ENCODE data around the gene NUDCD2.

NUDCD2 gene

DNA sequence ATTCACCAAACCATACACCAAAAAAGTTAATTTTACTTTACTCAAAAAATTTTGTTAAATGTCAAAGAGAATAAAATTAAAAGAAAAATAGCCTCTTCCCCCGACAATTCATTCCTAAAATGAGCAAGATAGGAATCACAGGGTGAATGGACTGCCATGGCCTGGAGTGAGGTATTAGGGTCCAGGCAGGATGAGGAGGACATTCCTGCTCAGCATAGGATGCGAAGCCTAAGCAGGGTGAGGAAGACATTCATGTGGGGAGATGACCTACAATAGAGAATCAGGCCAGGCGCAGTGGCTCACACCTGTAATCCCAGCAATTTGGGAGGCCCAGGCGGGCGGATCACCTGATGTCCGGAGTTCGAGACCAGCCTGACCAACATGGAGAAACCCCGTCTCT is 8.4 kb downstream of the NUDCD2 start:
- H3K4me3 ChIP-seq (ENCODE audit: low read depth, low read length): no peak overlapping the region
- TF ChIP-seq, protein P1, sequence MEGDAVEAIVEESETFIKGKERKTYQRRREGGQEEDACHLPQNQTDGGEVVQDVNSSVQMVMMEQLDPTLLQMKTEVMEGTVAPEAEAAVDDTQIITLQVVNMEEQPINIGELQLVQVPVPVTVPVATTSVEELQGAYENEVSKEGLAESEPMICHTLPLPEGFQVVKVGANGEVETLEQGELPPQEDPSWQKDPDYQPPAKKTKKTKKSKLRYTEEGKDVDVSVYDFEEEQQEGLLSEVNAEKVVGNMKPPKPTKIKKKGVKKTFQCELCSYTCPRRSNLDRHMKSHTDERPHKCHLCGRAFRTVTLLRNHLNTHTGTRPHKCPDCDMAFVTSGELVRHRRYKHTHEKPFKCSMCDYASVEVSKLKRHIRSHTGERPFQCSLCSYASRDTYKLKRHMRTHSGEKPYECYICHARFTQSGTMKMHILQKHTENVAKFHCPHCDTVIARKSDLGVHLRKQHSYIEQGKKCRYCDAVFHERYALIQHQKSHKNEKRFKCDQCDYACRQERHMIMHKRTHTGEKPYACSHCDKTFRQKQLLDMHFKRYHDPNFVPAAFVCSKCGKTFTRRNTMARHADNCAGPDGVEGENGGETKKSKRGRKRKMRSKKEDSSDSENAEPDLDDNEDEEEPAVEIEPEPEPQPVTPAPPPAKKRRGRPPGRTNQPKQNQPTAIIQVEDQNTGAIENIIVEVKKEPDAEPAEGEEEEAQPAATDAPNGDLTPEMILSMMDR (IDR thresholded peaks at IDR 0.05; ENCODE audit: low read depth, low read length): no peak

DNA sequence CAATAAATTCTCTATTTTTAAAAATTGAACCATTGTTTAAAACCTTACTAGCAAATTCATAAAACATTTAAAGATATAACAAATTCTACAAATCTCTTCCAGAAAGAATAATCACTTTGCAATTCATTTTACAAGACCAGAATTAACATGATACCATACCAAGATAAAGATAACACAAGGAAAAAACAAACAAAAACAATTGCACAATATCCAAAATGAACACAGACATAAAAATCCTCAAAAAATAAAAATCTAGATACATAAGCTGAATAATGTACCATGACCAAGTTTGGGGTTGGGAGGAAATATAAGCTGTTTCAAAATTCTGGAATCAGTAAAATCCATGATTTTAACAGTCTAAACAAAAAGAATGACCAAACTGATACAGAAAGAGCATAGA is 11.4 kb downstream of the NUDCD2 start:
- H3K4me3 ChIP-seq (ENCODE audit: low read depth, low read length): no peak overlapping the region
- TF ChIP-seq, protein P1 (IDR thresholded peaks at IDR 0.05; ENCODE audit: low read depth, low read length): no peak

DNA sequence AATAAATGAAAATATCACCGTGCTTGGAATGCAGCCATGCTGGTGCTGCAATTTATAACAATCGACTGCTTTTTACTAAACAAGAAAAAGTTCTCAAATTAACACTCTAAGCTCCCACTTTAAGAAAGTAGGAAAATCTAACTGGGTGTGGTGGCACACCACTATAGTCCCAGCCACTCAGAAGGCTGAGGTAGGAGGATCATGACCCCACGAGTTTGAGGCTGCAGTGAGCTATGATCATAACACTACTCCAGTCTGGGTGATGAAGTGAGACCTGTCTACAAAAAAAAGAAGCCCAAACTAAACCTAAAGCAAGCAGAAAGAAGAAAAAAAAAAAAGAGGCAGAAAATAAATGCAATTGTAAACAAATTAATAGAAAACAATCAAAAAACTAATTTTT is 12.0 kb downstream of the NUDCD2 start:
- TF ChIP-seq, protein P1 (IDR thresholded peaks at IDR 0.05; ENCODE audit: low read depth, low read length): no peak

DNA sequence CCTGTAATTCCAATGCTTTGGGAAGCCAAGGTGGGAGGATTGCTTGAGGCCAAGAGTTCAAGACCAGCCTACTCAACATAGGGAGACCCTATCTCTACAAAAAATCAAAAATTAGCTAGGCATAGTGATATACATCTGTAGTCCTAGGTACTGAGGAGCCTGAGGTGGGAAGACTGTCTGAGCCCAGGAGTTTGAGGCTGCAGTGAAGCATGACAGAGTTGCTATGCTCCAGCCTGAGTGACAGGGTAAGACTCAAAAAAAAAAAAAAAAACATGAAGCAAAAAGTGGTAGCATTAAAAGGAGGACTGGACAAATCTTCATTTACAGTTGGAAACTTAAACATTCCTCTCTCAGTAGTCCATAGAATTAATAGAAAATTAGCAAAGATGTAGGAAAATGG is 12.7 kb downstream of the NUDCD2 start:
- TF ChIP-seq, protein P1 (IDR thresholded peaks at IDR 0.05; ENCODE audit: low read depth, low read length): no peak
- H3K4me3 ChIP-seq (ENCODE audit: low read depth, low read length): no peak overlapping the region

More for the DNA sequence above, 12.0 kb downstream of the NUDCD2 start:
- H3K4me3 ChIP-seq (ENCODE audit: low read depth, low read length): no peak overlapping the region

DNA sequence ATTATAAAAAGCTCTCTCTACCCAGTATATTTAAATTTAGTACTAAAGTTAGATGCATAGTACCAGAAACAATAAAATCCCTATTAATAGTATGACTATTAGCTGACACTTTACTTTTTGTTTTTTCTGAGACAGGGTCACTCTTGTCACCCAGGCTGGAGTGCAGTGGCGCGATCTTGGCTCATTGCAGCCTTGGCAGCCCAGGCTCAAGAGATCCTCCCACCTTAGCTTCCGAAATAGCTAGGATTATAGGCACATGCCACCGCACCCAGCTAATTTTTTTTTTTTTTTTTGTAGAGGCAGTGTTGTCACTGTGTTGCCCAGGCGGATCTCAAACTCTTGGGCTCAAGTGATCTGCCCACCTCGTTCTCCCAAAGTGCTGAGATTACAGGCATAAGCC is 14.6 kb downstream of the NUDCD2 start:
- TF ChIP-seq, protein P1 (IDR thresholded peaks at IDR 0.05; ENCODE audit: low read depth, low read length): no peak
- H3K4me3 ChIP-seq (ENCODE audit: low read depth, low read length): no peak overlapping the region

DNA sequence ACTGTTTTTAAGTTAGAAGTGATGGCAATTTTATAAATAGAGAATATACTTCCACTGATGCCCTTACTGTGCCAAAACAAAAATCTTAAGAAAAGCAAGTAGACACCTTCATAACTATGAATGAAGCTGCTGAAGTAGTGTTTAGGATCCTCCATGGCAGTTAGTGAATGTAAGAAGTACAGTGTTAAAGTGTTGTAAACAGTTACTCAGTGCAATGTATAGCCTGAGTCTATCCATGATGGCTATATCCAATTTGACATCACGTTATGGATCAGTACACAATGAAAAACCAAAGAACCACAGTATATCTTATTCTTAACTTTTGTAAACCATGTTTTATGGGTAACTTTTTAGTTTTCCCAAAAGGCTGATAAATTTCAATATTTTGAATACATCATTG is 15.4 kb downstream of the NUDCD2 start:
- TF ChIP-seq, protein P1 (IDR thresholded peaks at IDR 0.05; ENCODE audit: low read depth, low read length): no peak
- no peak overlapping the region for H3K4me3 ChIP-seq (ENCODE audit: low read depth, low read length)

DNA sequence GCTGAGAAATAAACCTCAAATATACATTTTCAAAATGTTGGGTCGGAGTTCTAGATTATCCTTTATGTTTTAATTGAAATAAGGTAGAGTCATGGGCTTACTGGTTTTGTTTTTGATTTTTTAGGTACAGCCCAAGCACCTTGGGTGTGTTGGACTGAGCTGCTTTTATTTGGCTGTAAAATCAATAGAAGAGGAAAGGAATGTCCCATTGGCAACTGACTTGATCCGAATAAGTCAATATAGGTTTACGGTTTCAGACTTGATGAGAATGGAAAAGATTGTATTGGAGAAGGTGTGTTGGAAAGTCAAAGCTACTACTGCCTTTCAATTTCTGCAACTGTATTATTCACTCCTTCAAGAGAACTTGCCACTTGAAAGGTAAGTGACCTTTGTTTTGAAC is 18.9 kb downstream of the NUDCD2 start:
- no peak overlapping the region for H3K4me3 ChIP-seq (ENCODE audit: low read depth, low read length)

More for the DNA sequence above, 18.9 kb downstream of the NUDCD2 start:
- TF ChIP-seq, protein P1 (IDR thresholded peaks at IDR 0.05; ENCODE audit: low read depth, low read length): no peak
